RKO (cell line): ENCODE measurements around the gene SLC8B1.

Source experiments
- DNase-seq: peaks from one replicate; pipeline ENCODE4 v3.0.0-alpha.2; 2016; ENCODE audit warnings: low spot score

The SLC8B1 gene

DNA sequence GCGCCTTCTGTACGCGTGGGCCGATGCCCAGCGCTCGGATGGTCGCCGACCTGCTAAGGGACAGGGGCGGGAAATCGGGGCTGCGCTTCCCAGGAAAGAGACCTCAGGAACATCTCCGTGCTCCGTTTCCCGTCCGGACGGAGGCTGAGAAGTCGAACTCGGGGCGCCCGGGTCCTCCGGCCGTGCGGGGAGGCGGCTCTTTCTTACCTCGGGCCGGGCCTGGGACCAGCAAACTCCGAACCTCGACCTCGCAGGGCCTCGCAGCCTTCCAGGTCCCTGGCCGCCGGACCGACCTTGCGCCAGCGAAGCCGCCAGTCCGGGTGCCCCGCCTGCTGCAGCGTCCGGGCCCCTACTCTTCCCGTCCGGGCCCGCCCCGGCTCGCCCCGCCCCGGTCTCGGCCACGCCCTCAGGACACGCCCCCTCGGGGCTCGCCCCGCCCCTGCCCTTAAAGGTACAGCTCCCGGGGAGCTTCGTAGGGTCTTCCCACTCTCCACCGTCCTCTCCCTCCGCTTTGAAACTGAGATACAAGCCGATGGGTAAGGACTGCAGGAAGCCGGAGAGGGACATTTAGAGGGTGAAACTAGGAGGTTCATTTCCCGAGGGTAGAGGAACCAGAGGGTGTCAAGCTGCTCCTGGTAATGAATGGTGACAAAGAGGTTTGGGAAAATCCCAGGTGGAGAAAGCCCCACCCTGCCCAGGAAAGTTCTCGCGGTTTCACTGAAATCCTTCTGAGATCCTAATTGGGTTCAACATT lies at the start of gene SLC8B1:
Gene SLC8B1 (minus strand): TSS at position 324 of the 754 bp plus-strand sequence. CDS start 2,231 bp downstream, outside the sequence.
- peak; percentile 84 for DNase-seq

DNA sequence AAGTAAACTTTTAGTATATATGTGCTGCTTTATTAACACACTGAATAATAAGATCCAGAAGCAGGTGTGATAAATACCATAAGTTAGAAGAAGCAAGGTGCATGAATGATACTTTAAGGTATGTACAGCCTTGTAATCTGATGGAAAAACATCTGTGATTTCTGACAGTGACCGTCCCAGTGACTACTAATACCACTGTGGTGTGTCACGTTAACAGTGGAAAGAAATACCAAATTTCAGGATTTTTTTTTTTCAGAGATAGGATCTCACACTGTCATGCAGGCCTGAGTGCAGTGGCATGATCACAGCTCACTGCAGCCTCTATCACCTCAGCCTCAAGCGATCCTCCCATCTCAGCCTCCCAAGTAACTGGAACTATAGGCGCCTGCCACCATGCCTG lies 47.3 kb upstream of the SLC8B1 start:
- no peak for DNase-seq

DNA sequence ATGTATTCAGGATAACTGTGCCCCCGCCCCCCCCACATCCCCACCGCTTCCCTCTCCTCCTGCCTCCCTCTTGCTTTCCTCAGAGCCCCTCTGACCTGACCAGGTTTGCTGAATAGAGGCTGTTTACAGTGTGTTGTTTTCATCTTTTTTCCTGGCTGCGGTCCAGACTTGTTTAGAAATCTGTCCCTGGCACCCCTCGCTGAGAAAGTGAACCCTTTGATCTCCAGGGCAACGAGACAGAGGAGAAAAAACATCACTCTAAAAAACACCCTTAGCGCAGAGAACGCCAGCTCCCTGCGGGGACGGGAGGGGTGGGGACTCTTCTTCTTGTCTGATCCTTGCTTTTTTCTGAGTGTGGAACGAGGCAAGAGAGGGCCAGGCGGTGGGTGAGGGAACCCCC lies 46.3 kb upstream of the SLC8B1 start:
- DNase-seq, result no peak

DNA sequence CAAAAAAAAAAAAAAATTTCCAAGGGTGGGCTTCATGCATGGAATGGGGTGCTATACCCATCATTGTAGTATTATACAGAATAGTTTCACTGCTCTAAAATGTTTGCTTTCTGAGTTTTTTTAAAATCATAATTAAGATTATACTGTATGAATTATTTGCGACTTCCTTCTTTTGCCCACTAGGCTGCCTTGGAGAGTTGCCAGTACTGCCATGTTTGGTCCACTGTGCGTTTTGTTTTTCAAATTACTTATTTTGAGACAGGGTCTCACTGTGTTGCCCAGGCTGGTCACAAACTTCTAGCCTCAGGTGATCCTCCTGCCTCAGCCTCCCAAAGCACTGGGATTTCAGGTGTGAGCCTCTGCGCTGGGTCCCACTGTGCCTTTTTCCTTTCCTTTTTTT lies 43.4 kb upstream of the SLC8B1 start:
- DNase-seq, result no peak

DNA sequence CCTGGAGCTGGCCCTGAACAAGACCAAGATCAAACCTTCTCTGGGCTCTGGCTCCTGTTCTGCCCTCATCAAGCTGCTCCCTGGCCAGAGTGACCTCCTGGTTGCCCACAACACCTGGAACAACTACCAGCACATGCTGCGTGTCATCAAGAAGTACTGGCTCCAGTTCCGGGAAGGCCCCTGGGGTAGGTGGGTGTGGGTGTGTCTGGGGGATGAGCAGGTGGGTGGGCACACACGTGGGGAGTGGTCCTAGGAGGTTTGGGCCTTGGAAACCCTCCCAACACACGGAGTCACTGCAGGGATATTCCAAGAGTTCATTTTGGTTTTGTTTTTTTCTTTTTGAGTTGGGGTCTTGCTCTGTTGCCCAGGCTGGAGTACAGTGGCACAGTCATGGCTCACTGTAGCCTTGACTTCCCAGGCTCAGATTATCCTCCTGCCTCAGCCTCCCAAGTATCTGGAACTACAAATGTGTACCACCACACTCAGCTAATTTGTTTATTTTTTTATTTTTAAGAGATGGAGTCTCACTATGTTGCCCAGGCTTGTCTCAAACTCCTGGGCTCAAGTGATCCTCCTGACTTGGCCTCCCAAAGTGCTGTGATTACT lies 40.0 kb upstream of the SLC8B1 start:
- DNase-seq, result no peak

DNA sequence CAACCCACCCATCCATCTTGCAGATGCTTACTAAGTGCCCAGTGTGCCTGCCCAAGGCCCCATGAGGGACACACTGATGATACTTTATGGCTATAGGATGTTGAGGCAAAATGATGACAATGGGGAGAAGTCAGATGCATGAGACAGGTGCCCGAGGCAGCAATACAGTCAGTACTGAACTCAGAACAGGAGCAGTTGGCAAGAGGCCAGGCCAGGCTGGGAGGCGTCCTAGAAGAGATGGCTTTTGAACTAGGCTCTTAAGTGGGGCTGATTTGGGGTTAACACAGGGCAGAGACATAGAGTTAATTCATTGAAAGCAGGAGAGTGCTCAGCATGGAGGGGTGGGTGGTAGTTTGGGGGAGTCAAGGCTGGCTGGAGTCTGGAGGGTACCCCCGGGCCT lies 39.1 kb upstream of the SLC8B1 start:
- DNase-seq, result no peak

DNA sequence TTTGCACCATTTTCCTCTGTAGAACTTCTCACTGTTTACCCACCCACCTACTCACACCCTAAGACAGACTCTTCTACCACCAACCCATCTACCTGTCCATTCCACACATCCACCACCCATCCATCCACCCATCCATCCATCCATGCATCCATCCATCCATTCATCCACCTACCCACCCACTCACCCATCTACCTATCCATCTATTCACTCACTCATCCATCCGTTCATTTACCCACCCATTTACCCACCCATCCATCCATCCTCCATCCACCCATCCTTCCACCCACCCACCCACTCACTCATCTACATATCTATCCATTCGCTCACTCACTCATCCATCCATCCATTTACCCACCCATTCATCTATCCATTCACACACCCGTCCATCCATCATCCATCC lies 38.5 kb upstream of the SLC8B1 start:
- DNase-seq, result no peak

DNA sequence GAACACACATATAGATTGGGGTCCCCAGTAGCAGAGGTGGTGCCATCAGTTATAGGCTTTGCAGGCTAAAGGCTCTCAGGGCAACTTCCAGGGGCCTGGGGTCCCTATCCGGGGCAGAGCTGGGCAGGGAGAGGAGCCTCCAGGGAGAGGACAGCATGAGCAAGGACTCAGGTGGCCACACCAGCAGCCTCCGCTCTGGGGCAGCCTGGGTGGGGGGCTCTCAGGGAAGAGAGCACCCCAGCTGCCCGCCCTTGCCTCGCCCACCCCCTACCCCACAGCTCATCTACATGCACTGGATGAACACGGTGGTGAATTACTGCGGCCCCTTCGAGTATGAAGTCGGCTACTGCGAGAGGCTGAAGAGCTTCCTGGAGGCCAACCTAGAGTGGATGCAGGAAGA lies 37.5 kb upstream of the SLC8B1 start:
- DNase-seq, result no peak

DNA sequence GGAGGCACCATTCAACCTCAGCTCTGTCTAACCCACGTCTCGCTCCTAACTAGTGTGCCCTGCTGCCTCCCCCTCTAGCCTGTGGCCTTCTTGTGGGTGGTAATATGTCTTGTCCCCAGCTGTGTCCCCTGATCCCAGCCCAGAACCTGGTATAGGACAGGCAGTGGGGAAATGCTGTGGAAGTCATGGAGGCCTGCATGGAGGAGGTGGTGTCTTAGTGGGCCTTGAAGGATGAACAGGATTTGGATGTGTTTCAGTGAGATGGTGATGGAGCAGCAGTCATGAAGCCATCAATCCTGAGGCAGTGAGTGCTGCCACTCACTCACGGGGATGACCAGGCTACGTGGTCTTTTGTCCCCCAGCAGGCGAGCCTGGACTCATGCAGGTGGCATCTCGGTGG lies 36.9 kb upstream of the SLC8B1 start:
- no peak for DNase-seq

DNA sequence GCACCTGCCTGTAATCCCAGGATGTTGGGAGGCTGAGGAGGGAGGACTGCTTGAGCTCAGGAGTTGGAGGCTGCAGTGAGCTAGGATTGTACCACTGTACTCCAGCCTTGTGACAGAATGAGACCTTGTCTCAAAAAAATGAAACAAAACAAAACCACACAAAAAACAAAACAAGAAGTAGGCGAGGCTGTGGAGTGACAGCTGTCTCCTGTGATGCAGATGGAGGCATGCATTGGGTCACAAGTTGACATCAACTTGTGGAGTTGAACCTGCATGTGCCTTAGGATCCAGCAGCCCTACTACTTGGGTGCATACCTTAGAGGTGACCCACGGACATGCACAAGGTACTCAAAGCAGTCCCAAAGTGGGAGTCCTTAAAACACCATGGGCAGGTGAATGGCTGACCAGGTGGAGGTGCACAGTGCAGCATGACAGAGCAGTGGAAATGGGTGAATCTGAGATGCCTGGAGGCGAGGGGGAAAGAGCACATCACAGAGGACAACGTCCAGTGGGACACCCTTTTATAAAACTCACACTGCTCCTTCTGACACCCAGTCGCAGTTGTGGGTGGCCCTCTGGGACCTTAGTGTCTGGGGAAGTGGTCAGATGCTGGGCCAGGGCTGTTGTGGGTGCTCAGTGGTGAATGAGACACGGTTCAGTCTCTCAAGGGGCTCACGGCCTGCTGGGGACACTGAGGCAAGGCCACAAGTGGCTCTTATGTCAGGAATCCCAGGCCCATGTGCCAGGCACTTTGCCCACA lies 36.2 kb upstream of the SLC8B1 start:
- DNase-seq, result no peak

DNA sequence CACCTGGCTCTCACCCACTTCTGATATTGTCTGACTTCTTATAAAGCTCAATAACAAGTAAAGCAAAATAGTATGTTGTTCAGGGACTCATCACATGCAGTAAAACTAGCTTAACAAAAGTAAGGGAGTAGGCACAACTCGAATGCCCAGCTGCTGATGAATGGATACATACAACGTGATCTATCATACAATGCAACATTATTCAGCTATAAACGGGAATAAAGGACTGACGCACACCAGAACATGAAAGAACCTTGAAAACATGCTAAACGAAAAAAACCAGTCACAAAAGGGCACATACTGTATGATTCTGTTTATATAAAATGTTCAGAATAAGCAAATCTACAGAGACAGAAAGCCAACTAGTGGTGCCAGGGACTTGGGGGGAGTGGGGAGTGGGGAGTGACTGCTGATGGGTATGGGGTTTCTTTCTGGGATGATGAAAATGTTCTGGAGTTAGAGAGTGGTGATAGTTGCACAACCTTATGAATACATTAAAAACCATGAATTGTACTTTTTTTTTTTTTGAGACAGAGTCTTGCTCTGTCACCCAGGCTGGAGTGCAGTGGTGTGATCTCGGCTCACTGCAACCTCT lies 34.6 kb upstream of the SLC8B1 start:
- no peak for DNase-seq

DNA sequence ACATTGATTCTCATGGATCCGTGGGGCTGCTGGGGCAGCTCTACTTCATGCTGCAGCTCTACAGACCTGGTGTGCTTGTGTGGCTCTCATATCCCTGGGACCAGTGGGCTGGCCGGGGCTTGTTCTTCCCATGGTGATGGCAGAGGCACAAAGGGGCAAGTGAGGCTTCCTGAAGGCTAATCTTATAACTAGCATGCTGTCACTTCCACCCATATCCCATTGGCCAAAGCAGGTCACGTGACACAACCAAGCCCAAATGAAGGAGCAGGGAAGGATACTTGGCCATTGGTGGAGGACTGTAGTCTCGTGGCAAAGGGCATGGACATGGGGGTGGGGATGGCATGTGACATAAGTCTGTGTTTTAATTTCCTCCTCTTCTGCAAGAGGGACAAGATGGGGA lies 33.4 kb upstream of the SLC8B1 start:
- DNase-seq, result no peak

DNA sequence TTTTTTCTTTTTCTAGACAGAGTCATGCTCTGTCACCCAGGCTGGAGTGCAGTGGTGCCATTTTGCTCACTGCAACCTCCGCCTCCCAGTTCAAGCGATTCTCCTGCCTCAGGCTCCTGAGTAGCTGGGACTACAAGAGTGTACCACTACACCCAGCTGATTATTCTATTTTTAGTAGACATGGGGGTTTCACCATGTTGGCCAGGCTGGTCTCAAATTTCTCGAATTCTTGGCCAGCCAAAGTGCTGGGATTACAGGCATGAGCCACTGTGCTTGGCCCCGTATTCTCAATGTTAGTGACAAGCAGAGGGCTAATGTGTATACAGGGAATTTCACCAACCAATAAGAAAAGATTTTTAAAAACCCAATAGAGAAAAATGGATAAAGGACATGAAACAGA lies 31.9 kb upstream of the SLC8B1 start:
- DNase-seq, result no peak

DNA sequence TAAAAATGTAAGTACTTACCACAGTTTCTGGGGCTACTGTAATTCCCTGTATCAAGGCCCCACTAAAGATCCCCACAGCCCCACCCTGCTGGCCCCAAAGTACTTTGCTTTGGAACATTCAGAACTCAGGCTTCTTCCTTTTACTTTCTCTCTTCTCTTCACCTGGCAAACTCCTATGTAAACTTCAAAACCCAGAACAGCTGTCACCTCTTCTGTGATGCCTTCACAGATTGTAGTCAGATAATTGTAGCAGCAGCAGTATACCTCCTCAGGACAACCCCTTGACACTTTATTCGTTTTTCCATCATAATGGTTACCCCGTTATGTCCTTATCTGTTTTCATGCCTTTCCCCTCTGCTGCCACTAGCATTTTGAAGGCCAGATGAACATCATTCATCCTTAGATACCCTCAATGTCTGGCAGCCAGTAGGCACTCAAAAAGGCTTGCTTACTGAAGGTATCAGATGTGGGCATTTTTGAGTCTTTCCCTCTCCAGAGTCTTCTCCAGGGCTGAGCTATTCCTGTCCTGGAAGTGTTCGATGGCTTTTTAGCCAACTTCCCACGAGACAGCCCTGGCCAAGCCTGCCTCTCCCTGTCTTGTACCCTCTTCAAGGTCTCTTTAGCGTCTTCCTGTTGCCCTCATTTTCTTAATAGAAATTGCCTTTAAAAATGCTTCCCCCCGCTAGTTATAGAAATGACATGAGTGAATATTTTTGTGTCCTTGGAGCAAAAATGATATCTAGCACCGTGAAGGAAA lies 30.9 kb upstream of the SLC8B1 start:
- no peak for DNase-seq

DNA sequence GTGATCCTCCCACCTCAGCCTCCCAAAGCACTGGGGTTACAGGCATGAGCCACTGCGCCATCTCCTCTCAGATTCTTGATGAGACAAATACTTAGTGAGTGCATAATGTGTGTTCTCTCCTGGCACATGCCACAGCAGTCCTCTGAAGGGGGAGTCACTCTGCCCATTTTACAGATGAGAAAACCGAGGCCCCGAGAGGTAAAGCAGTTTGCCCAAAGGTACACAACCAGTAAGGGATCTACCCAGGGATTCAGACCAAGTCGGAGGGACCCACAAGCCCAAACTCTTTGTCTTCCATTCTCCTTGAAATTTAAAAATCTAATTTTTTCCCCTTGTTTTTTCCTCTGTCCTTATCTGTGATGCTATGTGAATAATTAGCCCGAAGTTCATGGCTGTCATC lies 29.8 kb upstream of the SLC8B1 start:
- DNase-seq, result no peak

DNA sequence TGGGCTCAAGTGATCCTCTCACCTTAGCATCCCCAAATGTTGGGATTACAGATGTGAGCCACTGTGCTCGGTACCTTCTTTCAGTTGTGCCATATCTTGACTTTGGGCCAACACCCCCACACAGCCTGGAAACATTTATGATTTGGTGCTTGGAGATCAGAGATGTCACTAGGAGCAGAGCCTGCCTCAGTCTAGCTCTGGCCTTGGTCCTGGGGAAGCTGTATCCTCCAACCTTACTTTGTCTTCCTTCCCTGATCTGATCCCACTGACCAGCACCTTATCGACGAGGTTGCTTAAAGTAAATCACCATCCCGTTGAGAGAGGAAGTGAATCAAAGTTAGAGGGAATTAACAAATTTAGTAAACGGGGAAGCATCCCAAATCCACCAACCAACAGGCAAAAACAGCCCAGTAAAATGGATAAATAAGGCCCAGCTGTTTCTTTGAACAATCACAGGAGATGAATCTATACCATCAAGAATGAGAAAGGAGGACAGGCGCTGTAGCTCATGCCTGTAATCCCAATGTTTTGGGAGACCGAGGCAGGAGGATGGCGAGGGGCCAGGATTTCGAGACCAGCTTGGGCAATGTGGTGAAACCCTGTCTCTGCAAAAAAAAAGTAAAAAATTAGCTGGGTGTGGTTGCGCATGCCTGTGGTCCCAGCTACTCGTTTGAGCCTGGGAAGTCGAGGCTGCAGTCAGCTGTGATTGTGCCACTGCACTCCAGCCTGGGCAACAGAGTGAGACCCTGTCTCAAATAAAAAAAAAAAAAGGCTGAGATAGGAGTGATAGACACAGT lies 26.9 kb upstream of the SLC8B1 start:
- DNase-seq, result no peak

DNA sequence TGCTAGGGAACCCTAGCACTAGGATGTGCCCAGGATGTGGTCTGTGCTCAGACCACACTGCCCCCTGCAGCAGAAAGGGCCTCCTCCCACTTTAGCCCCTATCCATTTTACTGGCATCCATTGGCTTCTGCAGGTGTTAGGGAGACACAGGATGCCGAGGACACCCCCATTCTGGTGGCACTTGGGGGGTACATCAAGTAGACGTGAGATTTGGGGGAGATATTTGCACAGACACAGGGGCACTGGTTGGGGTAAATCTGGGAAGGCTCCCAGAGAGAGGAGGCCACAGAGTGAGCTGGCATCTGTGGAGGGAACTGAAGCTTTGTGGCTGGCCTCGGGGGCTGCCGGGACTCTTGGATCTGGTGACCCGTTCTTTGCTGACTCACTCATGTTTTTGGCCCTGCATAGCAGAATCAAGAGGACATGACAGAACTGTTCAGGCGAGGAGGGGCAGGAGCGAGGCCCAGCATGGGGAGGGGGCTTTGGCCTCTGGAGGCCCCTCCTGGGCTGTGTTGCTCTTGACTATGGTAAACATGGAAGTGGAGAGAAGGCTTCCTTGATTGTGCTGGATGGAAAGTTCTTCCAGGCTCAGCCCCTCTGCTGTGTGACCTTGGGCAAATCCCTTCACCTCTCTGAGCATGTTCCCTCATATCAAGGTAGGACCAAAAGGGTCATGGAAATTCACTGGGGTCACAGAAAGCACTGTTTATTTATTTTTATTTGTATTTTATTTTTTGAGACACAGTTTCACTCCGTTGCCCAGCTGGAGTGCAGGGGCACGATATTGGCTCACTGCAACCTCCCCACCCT lies 25.2 kb upstream of the SLC8B1 start:
- DNase-seq, result no peak

DNA sequence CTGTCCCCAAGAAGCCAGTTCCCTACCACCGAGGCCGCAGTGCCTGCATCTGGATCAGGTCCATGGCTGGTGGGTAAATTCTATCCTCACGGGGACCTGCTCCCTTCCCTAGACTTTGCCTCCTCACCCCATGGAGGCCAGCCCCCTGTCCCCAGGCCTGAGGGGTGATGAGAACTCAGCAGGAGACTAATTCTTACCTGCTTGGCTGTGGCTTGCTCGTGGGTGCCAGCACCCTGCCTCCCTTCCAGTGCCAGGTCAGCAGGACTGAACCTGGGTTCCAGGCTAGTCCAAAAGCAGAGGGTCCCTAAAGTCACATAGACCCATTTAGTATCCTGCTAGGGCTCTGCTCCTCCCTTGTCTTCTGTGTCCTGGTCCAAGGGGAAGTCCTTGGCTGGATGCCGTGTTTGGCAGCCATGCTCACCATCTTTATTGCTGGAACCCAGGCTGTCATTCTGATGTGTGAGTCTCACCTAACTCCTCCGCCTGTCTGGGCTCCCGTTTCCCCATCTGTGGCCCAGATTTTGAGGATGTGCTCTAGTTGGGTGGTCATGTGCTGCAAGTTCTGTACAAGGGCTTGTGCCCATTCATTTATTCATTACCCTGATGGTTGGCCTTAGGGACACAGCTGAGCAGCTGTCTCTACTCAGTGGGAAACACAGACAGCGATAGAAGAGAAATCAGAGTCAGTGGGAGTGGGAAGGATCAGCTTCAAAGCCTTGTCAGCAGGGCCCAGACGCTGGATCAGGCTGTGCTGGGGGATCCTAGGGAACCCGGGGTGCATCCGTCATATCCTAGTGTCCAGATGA lies 24.4 kb upstream of the SLC8B1 start:
- peak; percentile 37 for DNase-seq

DNA sequence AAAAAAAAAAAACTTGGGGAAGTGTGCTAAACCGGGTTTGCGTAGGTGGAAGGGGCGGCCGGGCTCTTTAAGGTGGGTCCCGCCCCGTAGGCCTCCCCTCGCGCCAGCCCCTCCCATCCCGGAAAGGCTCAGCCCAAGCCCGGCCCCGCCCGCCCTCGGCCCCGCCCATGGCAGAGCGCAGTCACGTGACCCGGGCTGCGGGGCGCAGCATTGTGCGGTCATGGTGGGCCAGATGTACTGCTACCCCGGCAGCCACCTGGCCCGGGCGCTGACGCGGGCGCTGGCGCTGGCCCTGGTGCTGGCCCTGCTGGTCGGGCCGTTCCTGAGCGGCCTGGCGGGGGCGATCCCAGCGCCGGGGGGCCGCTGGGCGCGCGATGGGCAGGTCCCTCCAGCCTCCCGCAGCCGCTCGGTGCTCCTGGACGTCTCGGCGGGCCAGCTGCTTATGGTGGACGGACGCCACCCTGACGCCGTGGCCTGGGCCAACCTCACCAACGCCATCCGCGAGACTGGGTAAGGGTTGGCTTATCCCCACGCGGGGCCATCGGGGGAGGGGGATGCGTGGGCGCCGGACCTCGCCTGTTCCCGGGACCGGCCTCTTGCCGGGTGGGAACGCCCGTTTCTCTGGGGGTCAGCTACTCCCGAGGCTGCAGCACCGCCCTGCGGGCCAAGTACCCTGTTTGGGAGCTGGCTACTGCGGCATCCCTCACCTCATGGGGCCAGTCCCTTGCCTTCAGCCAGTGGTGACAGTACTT lies 23.6 kb upstream of the SLC8B1 start, which contains the start of gene PLBD2:
Gene PLBD2 (plus strand): TSS at position 207 of the 752 bp plus-strand sequence. CDS start 14 bp downstream, at position 221.
- peak; percentile 92 for DNase-seq
